Lower leg skin (tissue), 3 donors: ENCODE data around the gene TENT4B.

Source experiments
- POLR2A ChIP-seq, 2 donors: fragments of 450-650 bp; IDR thresholded peaks; one replicate each; pipeline ENCODE4 v1.6.1; 2016 to 2017; ENCODE audit warnings: antibody characterized with exemption in 2 of 2, mild to moderate bottlenecking in 1 of 2, moderate library complexity in 1 of 2
- TF ChIP-seq, protein P1 (sequence below), 3 donors: fragments of 450-650 bp; IDR thresholded peaks; one replicate each; pipeline ENCODE4 v1.5.1; 2016; ENCODE audit warnings: antibody characterized with exemption in 3 of 3, mild to moderate bottlenecking in 3 of 3, moderate library complexity in 2 of 3

DNA sequence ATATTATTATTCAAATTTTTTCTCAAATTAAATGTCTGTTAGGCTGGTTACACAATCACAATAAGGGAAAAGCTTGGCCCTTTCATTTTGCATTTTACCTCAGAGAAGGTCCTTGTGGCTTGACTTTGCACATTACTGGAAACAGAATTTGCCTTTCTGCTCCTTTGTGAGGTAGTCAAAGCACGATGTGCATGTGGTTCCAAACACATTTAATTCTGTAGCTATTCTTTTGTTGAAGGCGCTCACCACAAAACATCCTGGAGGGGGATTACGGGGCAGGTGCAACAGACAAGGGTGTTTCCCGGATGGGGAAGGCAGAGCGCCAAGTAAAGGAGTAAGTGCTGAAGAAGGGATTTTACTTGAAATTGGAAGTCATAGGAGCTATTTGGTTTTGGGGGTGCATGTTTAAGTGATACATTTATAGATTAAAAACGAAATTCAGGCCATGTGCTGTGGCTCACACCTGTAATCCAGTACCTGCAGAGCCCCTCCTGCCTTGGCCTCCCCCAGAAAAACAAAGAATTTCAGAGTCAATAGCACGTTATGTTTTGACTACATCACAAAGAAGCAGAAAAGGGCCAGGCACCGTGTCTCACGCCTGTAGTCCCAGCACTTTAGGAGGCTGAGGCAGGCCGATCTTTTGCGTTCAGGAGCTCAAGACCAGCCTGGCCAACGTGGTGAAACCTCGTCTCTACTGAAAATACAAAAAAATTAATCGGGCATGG is 31.2 kb upstream of the TENT4B start:
- TF ChIP-seq, protein P1, sequence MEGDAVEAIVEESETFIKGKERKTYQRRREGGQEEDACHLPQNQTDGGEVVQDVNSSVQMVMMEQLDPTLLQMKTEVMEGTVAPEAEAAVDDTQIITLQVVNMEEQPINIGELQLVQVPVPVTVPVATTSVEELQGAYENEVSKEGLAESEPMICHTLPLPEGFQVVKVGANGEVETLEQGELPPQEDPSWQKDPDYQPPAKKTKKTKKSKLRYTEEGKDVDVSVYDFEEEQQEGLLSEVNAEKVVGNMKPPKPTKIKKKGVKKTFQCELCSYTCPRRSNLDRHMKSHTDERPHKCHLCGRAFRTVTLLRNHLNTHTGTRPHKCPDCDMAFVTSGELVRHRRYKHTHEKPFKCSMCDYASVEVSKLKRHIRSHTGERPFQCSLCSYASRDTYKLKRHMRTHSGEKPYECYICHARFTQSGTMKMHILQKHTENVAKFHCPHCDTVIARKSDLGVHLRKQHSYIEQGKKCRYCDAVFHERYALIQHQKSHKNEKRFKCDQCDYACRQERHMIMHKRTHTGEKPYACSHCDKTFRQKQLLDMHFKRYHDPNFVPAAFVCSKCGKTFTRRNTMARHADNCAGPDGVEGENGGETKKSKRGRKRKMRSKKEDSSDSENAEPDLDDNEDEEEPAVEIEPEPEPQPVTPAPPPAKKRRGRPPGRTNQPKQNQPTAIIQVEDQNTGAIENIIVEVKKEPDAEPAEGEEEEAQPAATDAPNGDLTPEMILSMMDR (IDR thresholded peaks at IDR 0.05), result no peak
- TF ChIP-seq POLR2A (IDR thresholded peaks at IDR 0.05), result no peak
